HG03432 (cell line): ENCODE measurements around the gene DCAF4L1.

ENCODE experiments used
- ATAC-seq: cut with Tn5 transposase; IDR thresholded peaks from one replicate; pipeline ENCODE4 v1.9.1; 2021; ENCODE audit warnings: mild to moderate bottlenecking, moderate library complexity; ENCODE audit not compliant: unreplicated experiment

The DCAF4L1 gene, protein sequence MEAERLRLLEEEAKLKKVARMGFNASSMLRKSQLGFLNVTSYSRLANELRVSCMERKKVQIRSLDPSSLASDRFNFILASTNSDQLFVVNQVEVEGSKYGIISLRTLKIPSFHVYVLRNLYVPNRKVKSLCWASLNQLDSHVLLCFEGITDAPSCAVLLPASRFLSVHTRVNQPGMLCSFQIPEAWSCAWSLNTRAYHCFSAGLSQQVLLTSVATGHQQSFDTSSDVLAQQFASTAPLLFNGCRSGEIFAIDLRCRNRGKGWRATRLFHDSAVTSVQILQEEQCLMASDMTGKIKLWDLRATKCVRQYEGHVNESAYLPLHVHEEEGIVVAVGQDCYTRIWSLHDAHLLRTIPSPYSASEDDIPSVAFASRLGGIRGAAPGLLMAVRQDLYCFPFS

DNA sequence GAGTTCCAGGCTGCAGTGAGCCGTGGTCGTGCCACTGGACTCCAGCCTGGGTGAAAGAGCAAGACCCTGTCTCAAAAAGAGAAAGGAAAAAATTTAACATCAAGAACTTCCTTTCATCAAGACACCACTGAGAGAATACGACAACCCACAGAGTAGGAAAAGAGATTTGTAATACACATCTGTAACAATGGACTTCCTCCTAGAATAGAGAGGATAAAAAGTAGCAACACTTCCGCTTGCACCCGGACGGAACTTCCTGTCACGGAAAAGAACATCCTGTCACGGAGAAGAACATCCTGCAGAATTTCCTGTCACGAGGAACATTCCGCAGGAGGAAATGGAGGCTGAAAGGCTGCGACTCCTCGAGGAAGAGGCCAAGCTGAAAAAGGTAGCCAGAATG, at the start of gene DCAF4L1:
TSS of gene DCAF4L1 (plus strand) at position 301 of the 400 bp plus-strand sequence. CDS start at position 338, 37 bp downstream.
- ATAC-seq, result no peak

DNA sequence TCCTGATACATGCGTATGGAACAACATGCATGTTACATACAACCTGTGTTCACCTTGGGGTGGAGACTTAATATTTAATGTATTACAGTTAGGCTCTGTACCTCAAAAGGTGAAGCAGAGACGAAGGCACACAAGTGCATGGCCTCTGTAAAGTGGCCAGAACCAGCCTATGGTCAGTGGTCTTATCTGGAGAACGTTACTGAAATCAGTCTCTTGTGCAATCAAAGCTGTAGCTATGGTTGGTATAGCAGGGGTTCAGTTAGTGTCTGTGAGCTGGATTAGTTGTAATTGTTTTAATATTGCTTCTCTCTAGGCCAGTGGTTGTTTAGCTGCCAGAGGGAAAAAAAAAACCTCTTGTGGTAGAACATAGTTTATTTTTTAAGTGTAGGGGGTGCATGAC, 48.6 kb upstream of the DCAF4L1 start:
- no peak for ATAC-seq

DNA sequence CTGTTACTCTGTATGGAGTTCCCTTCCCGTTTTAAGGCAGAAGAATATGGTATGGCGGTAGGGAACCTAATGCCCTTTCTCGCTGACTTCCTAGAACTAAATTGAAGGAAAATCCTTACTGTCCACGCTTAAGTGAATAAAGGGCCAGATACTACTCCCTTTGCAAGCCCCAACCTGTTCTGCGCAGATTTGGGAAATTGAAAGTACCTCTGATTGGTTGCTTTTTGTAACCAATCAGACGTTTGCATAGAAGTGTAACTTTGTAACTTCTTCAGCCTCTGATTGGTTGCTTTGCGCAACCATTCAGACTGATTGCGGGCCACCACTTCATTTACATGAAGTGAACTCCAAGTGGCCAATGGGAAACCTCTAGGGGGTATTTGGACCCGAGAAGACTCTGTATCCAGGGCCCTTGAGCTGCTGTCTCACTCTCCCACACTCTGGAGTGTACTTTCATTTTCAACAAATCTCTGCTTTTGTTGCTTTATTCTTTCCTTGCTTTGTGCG, 47.5 kb upstream of the DCAF4L1 start:
- no peak for ATAC-seq

DNA sequence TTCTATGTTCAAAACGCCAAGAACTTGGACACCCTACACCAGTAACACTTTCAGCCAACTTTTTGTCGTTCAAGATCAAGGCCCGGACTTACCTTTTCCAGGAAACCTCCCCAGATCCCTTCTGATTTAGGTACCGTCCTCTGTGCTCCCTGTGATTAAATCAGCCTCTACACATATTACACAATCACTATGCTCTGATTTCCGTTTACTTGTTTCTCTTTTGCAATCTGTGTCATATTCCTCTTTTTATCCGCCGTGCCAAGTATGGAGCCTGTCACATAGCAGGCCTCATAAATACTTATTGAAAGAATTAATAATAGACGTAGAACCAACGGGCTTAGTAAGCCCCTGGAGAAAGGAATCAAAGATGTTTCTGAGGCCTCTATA, 47.0 kb upstream of the DCAF4L1 start:
- ATAC-seq, result no peak

DNA sequence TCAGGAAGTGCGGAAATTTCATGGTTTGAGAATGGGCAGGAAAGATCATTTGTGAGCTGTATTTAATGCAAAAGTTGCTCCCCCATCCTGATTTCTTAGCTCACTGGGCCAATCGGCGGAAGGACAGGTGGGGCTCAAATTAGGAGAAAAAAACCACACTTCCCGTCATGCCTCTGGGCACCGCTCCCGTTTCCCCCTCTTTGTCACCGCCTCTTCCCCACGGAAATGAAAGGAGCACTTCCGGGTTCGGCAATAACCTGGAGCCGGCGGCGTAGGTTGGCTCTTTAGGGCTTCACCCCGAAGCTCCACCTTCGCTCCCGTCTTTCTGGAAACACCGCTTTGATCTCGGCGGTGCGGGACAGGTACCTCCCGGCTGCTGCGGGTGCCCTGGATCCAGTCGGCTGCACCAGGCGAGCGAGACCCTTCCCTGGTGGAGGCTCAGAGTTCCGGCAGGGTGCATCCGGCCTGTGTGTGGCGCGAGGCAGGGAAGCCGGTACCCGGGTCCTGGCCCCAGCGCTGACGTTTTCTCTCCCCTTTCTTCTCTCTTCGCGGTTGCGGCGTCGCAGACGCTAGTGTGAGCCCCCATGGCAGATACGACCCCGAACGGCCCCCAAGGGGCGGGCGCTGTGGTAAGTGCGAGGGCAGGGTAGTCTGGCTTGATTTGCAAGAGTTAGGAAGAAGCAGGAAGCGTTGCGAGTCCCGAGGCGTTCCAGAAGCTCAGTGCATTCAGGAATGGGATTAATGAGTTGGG, 46.5 kb upstream of the DCAF4L1 start, which contains the start of gene TMEM33:
TSS of gene TMEM33 (plus strand) at position 529 of the 751 bp plus-strand sequence. CDS start at position 585, 56 bp downstream.
- peak; percentile 92 for ATAC-seq

DNA sequence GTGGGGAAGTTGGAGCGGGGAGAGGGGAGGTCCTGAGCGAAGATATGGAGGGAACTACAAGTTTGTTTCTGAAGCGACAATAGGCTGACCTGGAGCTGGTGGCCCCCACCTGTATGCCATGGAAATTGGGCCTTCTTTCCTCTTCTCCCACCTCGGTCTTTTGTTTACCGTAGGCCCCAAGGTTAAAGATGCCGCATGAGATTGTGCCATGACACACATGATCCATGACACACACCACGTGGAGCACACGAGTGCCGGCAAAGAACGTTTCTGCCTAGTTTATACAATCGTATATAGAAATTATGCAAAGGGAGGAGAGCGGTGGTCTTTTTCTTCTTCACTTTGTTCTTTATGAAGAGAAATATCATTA, 45.9 kb upstream of the DCAF4L1 start:
- peak; percentile 19 for ATAC-seq

DNA sequence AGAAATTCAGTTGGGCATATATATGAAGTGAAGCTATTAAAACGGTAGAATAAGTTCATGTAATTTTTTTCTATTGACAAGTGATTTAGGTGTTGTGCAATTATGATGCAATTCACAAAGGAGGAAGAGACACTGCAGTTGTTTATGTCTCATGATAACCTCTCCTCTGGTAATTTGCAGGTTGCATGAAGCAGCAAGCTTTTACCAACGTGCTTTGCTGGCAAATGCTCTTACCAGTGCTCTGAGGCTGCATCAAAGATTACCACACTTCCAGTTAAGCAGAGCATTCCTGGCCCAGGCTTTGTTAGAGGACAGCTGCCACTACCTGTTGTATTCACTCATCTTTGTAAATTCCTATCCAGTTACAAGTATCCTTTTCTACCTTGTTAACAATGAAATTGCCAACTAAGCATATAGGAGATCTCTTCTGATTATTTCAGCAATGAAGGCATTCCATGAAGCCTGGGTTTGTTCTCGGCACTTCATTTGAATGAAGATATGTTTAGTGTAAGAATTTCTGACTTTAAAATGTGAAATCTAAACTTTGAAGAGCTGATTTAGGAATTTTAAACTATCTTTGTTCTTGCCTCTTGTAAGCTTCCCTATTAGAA, 42.4 kb upstream of the DCAF4L1 start:
- no peak for ATAC-seq

DNA sequence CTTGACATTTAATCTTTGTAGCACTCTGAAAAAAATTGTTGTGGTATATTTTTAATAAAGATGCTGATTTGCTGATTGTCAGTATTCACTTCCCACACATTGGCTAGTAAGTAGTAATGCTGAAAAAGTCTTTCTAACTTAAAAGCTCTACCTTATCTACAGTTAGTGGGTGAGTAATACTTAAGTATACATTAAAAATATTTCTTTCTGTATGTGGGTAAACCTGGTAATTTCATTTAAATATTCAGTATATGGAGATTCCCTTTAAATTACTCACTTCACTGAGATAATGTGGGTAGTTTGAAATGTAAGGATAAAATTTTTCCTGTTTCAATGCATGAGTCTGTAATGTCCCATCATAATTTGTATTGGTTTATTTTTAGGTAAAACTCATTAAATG, 40.7 kb upstream of the DCAF4L1 start:
- ATAC-seq, result no peak

DNA sequence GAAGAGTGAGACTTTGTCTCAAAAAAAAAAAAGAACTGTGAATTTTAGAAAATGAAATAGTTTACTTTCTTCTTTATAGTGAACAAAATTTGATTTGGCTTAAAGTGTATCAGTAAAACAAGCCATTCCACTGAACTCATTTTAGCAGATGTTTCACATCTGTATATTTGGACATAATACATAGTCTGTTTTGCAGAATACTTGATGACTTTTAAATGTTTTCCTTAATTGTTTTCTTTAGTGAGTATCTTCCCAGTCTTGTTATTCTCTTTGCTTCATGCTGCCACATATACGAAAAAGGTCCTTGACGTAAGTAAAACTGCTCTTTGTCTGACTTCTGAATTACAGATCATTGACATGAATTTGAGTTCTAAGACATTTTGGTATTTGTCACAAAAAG, 38.0 kb upstream of the DCAF4L1 start:
- no peak for ATAC-seq

DNA sequence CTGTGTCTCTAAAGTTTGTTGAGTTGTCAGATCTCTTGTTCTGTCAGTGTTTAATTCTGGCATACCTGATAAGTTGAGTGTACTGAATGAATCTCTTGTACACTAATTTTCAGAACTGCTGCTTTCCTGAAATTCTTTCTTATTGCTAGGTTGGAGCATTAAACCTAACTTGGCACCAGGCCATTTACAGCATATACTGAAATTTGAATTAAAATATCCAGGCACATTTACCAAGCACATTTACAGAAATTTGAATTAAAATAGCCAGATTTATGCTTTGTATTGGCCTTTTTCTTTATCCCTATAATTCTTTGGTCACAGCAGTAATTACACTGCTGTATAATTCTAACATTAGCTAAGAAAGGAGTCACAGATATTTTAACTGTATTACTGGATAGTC, 37.5 kb upstream of the DCAF4L1 start:
- ATAC-seq, result no peak

DNA sequence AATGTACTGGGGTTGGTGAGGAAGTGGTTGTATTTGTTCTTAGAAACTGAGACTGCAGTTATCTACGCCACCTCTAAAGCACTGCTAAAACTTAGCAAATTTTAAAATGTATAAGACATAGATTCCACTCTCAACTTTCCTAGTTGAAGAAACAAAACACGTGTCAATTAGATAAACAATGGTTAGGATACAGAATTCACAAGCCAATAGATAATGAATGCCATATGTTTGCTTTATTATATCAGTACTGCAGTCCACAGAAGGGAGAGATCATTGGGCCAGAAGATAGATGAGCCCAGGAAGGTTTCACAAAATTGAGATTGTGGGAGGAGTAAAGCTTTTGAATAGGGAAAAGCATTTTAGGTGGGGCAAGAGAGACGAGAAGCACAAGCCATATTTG, 32.0 kb upstream of the DCAF4L1 start:
- ATAC-seq, result no peak

DNA sequence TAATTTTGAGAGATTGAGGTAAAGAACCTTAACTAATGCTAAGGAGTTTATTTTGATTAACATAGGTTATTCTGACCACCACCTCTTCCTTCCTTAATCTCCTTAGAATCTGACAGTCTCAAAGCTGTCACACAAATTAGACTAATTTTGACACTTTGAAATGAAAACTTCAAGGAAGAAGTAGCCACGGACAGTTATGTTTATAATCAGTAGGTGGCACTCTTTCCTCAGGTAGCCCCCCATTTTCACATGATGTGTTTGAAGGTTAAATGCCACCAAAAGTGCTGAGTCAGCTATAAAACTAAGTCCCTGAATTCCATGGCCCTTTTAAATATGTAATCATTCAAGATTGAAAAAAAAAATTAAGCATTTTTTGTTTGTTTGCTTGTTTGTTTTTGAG, 23.9 kb upstream of the DCAF4L1 start:
- ATAC-seq, result peak; percentile 64

DNA sequence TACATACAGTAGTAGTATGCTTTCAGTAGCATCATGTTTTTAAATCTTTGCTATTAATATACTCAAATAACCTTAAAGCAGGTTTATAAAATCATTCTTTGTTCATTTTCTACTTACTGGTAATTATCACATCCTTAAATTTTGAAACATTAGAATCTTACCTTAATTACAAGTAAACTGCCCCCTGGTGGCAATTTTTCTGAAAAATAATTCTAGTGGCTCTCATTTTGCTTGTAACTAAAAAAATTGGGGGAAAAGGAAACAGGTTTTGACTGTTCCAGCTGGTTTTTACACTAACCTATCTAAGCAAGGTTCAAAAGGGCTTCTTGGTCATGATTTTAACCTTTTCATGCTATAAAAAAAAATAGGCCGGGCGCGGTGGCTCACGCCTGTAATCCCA, 18.5 kb upstream of the DCAF4L1 start:
- ATAC-seq, result no peak

DNA sequence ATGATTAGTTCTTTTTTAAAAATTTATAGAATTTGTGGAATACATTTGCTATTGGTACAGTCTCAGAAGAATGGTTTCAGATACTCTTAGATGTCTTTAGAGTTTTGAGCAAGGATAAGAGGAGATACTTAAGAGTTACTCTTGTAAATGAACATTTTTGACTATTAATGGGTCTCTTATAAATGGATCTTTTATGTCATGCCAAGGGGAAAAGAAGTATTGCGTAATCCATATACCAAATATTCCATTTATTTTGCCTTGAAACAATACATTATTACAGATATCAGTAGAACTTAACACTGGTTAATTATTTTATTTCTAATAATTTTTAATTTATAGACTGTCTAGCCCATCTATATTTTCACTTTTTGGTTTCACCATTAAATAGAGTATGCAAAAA, 17.2 kb upstream of the DCAF4L1 start:
- ATAC-seq, result no peak

DNA sequence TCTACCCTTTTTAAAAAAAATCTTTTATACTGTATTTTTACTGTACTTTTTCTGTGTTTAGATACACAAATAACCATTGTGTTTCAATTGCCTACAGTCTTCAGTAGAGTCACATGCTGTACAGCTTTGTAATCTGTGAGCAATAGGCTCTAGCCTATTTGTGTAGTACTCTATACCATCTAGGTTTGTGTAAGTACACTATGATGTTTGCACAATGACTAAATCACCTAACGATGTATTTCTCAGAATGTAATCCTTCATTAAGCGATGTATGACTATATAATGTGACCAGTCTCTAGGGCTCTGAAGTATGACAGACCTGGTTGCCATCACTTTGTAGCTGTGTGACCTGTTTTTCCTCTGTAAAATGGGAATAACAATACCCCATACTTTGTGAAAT, 14.2 kb upstream of the DCAF4L1 start:
- ATAC-seq, result no peak

DNA sequence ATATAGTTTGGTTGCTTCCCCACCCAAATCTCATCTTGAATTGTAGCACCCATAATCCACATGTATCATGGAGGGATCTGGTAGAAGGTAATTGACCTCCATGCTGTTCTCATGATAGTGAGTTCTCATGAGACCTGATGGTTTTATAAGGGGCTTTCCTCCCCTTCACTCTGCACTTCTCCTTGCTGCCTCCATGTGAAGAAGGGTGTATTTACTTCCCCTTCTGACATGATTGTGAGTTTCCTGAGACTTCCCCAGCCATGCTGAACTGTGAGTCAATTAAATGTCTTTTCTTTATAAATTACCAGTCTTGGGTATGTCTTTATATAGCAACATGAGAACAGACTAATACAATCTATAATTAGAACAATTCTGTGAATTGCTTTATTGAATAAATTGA, 11.9 kb upstream of the DCAF4L1 start:
- ATAC-seq, result no peak

DNA sequence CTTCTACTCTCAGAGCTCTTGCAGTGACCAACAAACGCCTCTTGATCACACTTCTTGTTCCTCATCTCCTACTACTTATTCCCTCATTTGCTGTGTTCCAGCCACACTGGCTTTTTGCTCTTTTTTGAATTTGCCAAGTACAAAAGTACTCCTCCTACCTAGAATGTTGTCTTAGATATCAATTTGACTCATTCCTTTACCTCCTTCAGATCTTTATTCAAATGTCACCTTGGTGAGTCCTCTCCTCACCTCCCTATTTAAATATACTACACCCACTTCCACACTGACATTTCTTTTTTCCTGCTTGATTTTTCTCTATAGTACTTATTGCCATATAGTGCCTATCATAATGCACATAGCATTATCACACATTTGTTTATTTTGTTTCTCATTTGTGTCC, 6.2 kb upstream of the DCAF4L1 start:
- no peak for ATAC-seq

DNA sequence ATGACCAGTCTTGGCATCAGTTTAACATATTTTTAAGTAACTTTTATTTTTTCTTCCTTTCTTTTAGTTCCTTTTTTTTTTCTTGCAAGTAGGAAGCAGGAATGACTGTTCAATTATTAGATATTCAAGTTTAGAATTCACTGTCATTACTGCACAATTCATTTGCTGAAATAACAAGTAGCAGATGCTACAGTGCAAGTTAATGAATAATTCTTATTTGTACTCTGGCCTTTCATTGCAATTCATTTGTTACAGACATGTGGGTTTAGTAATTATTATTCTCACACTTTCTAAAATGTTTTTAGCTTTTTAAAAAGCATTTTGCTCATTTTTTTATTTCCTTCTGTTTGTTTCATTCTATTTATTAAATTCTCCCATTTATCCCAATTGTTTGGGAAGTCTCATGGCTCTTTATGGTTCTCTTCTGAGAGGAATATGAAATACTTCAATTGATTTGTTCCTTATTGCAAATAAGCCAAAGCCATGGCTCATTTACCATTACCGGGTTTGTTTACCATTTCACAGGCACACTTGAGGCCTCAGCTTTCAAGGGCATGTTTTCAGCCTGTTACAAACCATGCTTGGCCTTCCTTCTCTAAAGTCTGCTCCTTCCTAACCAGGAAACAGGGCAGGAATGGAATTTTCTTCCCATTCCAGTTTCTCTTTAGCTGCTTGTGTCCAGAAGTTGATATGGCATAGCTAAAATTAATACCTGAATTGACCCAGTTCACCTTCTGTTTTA, 4.6 kb upstream of the DCAF4L1 start:
- ATAC-seq, result no peak

DNA sequence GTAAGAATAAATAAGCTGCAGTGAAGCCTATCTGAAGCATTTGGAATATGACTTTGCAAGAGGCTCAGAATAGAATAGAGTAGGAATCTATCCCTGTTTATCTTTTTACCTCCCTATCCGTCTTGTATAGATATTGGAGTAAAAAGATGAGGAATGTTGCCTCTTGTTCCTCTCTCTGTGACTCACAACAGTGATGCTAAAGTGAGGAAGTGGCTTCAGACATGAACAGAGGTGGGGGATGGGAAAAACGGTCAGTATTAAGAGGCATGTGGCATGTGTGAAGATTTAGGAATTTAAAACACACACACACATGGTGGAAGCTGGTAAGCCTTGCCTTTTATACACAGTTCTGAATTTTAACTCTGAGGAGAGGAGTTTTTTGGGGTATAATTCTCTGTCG, 3.8 kb upstream of the DCAF4L1 start:
- no peak for ATAC-seq

DNA sequence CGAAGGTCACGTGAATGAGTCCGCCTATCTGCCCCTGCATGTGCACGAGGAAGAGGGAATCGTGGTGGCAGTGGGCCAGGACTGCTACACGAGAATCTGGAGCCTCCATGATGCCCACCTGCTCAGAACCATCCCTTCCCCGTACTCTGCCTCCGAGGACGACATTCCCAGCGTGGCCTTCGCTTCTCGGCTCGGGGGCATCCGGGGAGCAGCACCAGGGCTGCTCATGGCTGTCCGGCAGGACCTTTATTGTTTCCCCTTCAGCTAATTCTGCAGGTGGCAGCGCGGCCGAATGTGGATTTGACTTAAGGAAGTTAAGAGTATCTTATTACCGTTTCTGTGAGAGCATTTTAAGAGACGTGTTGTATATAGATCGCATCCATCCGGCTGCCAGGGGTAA, 1.2 kb downstream of the DCAF4L1 start:
- no peak for ATAC-seq

DNA sequence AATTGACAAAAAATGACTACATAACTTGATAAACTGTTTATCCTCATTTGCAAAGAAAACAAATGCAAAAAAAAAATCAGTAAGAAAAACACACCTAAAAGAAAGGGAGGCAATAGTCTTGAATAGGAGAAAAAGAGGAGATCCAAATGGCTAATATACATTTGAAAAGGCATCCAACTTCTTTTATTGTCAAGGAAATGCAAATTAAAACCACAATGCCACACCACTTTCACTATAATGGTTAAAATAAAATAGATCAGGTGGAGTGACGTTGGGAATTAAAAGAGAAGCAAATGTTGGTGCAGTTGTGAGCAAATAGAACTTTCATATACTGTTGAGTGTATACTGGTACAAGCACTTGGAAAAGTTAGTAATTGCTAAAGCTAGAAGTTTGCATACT, 3.6 kb downstream of the DCAF4L1 start:
- no peak for ATAC-seq
